Loucy (cell line): ENCODE results near the gene SLAIN2.

Experiments
- CTCF ChIP-seq: fragments of 200-600 bp; sonication (generic); conservative IDR thresholded peaks from 2 replicates; pipeline ENCODE4 v1.5.1; 2014; ENCODE audit warnings: mild to moderate bottlenecking, antibody characterized with exemption, low read length
- EZH2phosphoT487 ChIP-seq: fragments of 200-600 bp; IDR thresholded peaks from 2 replicates; pipeline ENCODE4 v1.6.1; 2018; ENCODE audit warnings: antibody characterized with exemption, mild to moderate bottlenecking, moderate library complexity, borderline replicate concordance

- TF ChIP-seq CTCF (no peak), EZH2phosphoT487 (no peak)
These were observed 78.8 kb downstream of the SLAIN2 start for GRCh38 chr4:48420144-48420543.
